Endothelial cell of umbilical vein (primary cell): ENCODE data around the gene PACS1. TPM values are rescaled to one million over a fixed set of nuclear protein-coding genes. Genes with fewer than 3 reads are reported as not detected.

Experiments used
- BruUV-seq: library from RNA; stranded (reverse); fragments of 400-500 nt; replicated peaks from 2 replicates; lab custom pipeline; 2021; lab: Mats Ljungman, UMichigan
- CTCF ChIA-PET: fragments of 300-600, 350-600 bp; sonication (Branson Sonifier 250); formaldehyde crosslinking; loops from one replicate; lab custom pipeline; 2021; ENCODE audit warnings: antibody characterized with exemption, inconsistent platforms; lab: Charles Lee
- POLR2A ChIA-PET: fragments of 300-600, 350-600 bp; sonication (Branson Sonifier 250); formaldehyde crosslinking; loops from one replicate; lab custom pipeline; 2021; ENCODE audit warnings: antibody characterized with exemption, inconsistent platforms; lab: Charles Lee
- DNase-seq: peaks from one replicate; pipeline ENCODE4 v3.0.0-alpha.2; 2011; ENCODE audit warnings: low read depth, low spot score
- FAIRE-seq: peaks from 2 replicates; lab custom pipeline; 2011; peaks lifted over from hg19 to GRCh38; lab: Jason Lieb, UNC
- H2AFZ ChIP-seq: 2 replicates; pipeline ENCODE4 v1.6.0; 2012; ENCODE audit warnings: low read depth, low read length, control low read depth, inconsistent platforms
- H3K27ac ChIP-seq: 2 replicates; pipeline ENCODE4 v1.5.1; 2011; ENCODE audit warnings: low read depth, mild to moderate bottlenecking, control low read depth, low read length, moderate library complexity; ENCODE audit not compliant: insufficient read depth
- H3K27me3 ChIP-seq, 2 experiments: 2 replicates each; pipeline versions ENCODE4 v1.6.0 to v1.6.1; 2011; ENCODE audit warnings: low read length in 2 of 2, mixed read lengths in 1 of 2; ENCODE audit not compliant: control insufficient read depth in 2 of 2, insufficient read depth in 2 of 2
- H3K36me3 ChIP-seq, 2 experiments: 2 replicates in 1 of 2; 3 replicates in 1 of 2; pipeline ENCODE4 v1.5.1; 2011; ENCODE audit warnings: low read length in 2 of 2, mild to moderate bottlenecking in 1 of 2, moderate library complexity in 1 of 2; ENCODE audit not compliant: control insufficient read depth in 2 of 2, insufficient read depth in 2 of 2; ENCODE audit errors: extremely low read depth in 1 of 2
- H3K4me1 ChIP-seq: 3 replicates; pipeline ENCODE4 v1.5.1; 2011; ENCODE audit warnings: mild to moderate bottlenecking, low read length; ENCODE audit not compliant: control insufficient read depth, insufficient read depth; ENCODE audit errors: extremely low read depth
- H3K4me2 ChIP-seq: 2 replicates; pipeline ENCODE4 v1.6.1; 2011; ENCODE audit warnings: low read length, control low read depth, mixed read lengths; ENCODE audit not compliant: insufficient read depth
- H3K4me3 ChIP-seq, 3 experiments: fragments of 200-600 bp in 1 of 3; sonication (generic), shearing (Covaris generic) in 1 of 3; replicated peaks in 1 of 3; 2 replicates each; pipeline ENCODE4 v1.5.1; 2011 to 2016; ENCODE audit warnings: control low read depth in 3 of 3, low read length in 3 of 3, mild to moderate bottlenecking in 2 of 3, inconsistent platforms in 1 of 3, low read depth in 1 of 3, moderate library complexity in 1 of 3; ENCODE audit not compliant: insufficient read depth in 1 of 3
- H3K79me2 ChIP-seq: 2 replicates; pipeline ENCODE4 v1.6.0; 2012; ENCODE audit warnings: low read length, inconsistent platforms; ENCODE audit not compliant: control insufficient read depth, insufficient read depth
- H3K9ac ChIP-seq: replicated peaks from 2 replicates; pipeline ENCODE3; 2011; ENCODE audit warnings: low read length, control low read depth; ENCODE audit not compliant: insufficient read depth; ENCODE audit errors: extremely low read depth
- H3K9me1 ChIP-seq: replicated peaks from 3 replicates; pipeline ENCODE4 v1.6.0; 2011; ENCODE audit warnings: mild to moderate bottlenecking, low read length; ENCODE audit not compliant: control insufficient read depth, insufficient read depth; ENCODE audit errors: extremely low read depth
- H3K9me3 ChIP-seq: replicated peaks from 2 replicates; pipeline ENCODE4 v1.5.1; 2012; ENCODE audit warnings: low read length, inconsistent platforms; ENCODE audit not compliant: control insufficient read depth, insufficient read depth
- H4K20me1 ChIP-seq: replicated peaks from 2 replicates; pipeline ENCODE3; 2011; ENCODE audit warnings: mild to moderate bottlenecking, low read length; ENCODE audit not compliant: control insufficient read depth, insufficient read depth; ENCODE audit errors: extremely low read depth
- EZH2 ChIP-seq: IDR thresholded peaks from 2 replicates; pipeline ENCODE4 v1.6.1; 2012; ENCODE audit warnings: borderline replicate concordance, low read depth, mild to moderate bottlenecking, moderate library complexity, low read length, inconsistent platforms; ENCODE audit not compliant: severe bottlenecking
- FOS ChIP-seq: IDR thresholded peaks from 2 replicates; pipeline ENCODE4 v1.6.1; 2011; ENCODE audit warnings: mild to moderate bottlenecking, low read length, moderate library complexity, borderline replicate concordance; ENCODE audit not compliant: insufficient read depth
- GATA2 ChIP-seq: IDR thresholded peaks from 2 replicates; pipeline ENCODE4 v1.7.0; 2011; ENCODE audit warnings: low read depth, mild to moderate bottlenecking, moderate library complexity, mixed read lengths, low read length; ENCODE audit not compliant: insufficient read length, insufficient read depth
- JUN ChIP-seq: IDR thresholded peaks from 2 replicates; pipeline ENCODE4 v1.6.1; 2011; ENCODE audit warnings: borderline replicate concordance, low read depth; ENCODE audit not compliant: insufficient read length, insufficient read depth
- MYC ChIP-seq: IDR thresholded peaks from one replicate; pipeline ENCODE4 v1.6.1; 2011; ENCODE audit warnings: mild to moderate bottlenecking, low read depth, low read length
- POLR2A ChIP-seq: IDR thresholded peaks from 2 replicates; pipeline ENCODE4 v1.6.1; 2012; ENCODE audit warnings: low read depth, mild to moderate bottlenecking, control low read depth, low read length
- POLR2AphosphoS5 ChIP-seq: IDR thresholded peaks from 2 replicates; pipeline ENCODE4 v1.6.1; 2012; ENCODE audit warnings: low read depth, mild to moderate bottlenecking, control low read depth, low read length, moderate library complexity; ENCODE audit not compliant: insufficient read depth
- dilution Hi-C: fragments of 300-500 bp; cut with MboI; formaldehyde crosslinking; loops from one replicate; pipeline ENCODE4 v1.15.0; 2019; ENCODE audit warnings: low sequenced_read_pairs; ENCODE audit not compliant: extremely low pct_ligation_motif_present
- intact Hi-C: fragments of 100-400 bp; cut with micrococcal nuclease; formaldehyde crosslinking; loops from one replicate; pipeline ENCODE4 v1.10.0; 2022
- polyA plus RNA-seq, 4 experiments: library from polyadenylated mRNA; depleted of rRNA in 3 of 4; stranded (reverse) in 3 of 4; unstranded in 1 of 4; fragments of >200 nt; gene quantifications; 2 replicates each; pipeline versions ENCODE4 v1.2.1 to v1.2.3, GENCODE V29; 2011 to 2012; ENCODE audit warnings: missing spikeins in 1 of 4
- total RNA-seq: library from RNA; stranded (reverse); gene quantifications from 2 replicates; pipeline ENCODE4 v1.2.3, GENCODE V29; 2021
- TF ChIP-seq, protein P1 (sequence below): IDR thresholded peaks from 2 replicates; pipeline ENCODE4 v1.6.1; 2011; ENCODE audit not compliant: insufficient read depth, insufficient read length
- TF ChIP-seq, protein P2 (sequence below), 2 donors: IDR thresholded peaks; 1 replicate in 1 of 2; 2 replicates in 1 of 2; pipeline ENCODE4 v1.5.1; 2011; ENCODE audit warnings: low read length in 2 of 2, mild to moderate bottlenecking in 2 of 2, moderate library complexity in 2 of 2, control low read depth in 1 of 2, inconsistent platforms in 1 of 2, low read depth in 1 of 2; ENCODE audit not compliant: insufficient read depth in 1 of 2; ENCODE audit errors: extremely low read depth in 1 of 2

Gene PACS1
- total and polyA plus RNA-seq, 2 donors (not counting 3 experiments of a cell fraction or from before 2014, with no cell fraction given) = 26.4 to 64.4 TPM

GRCh38 chr11:66211100-66211499 is 141.0 kb downstream of the PACS1 start:
- no peaks in the 10 kb centered on the region for H4K20me1 ChIP-seq
- POLR2A ChIA-PET = no interaction called here
- H3K27ac ChIP-seq = no peak overlapping the region
- dilution Hi-C loops (no loop called here), intact Hi-C loops (no loop called here)
- H3K9me3 ChIP-seq = no peaks in the 10 kb centered on the region
- no peak overlapping the region for H3K9ac ChIP-seq
- FAIRE-seq (no peak), DNase-seq (no peak)
- H3K4me3 ChIP-seq = no peak overlapping the region
- no peaks in the 10 kb centered on the region for H3K4me1 ChIP-seq
- H3K9me1 ChIP-seq = no peaks in the 10 kb centered on the region
- peaks cover 0 to 6% of the 10 kb centered on the region in 2 experiments for H3K36me3 ChIP-seq
- TF ChIP-seq POLR2A (no peak), FOS (no peak), JUN (no peak), GATA2 (no peak), POLR2AphosphoS5 (no peak), MYC (no peak), EZH2 (no peak)
- TF ChIP-seq, protein P1, sequence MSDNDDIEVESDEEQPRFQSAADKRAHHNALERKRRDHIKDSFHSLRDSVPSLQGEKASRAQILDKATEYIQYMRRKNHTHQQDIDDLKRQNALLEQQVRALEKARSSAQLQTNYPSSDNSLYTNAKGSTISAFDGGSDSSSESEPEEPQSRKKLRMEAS = no peak
- TF ChIP-seq, protein P2, sequence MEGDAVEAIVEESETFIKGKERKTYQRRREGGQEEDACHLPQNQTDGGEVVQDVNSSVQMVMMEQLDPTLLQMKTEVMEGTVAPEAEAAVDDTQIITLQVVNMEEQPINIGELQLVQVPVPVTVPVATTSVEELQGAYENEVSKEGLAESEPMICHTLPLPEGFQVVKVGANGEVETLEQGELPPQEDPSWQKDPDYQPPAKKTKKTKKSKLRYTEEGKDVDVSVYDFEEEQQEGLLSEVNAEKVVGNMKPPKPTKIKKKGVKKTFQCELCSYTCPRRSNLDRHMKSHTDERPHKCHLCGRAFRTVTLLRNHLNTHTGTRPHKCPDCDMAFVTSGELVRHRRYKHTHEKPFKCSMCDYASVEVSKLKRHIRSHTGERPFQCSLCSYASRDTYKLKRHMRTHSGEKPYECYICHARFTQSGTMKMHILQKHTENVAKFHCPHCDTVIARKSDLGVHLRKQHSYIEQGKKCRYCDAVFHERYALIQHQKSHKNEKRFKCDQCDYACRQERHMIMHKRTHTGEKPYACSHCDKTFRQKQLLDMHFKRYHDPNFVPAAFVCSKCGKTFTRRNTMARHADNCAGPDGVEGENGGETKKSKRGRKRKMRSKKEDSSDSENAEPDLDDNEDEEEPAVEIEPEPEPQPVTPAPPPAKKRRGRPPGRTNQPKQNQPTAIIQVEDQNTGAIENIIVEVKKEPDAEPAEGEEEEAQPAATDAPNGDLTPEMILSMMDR (IDR thresholded peaks at IDR 0.05; ENCODE audit: extremely low read depth in 1 of 2, insufficient read depth in 1 of 2, low read depth in 1 of 2, low read length in 2 of 2) = no peak
- CTCF ChIA-PET = no interaction called here
- H2AFZ ChIP-seq = no peak overlapping the region
- no peaks in the 10 kb centered on the region for H3K79me2 ChIP-seq
- no peaks in the 10 kb centered on the region for H3K27me3 ChIP-seq
- BruUV-seq = no TSS peak
- no peak overlapping the region for H3K4me2 ChIP-seq
